Kidney (tissue), 14 donors: Measurements from ENCODE around the gene CLMN. TPM values are rescaled to one million over a fixed set of nuclear protein-coding genes. Genes with fewer than 3 reads are reported as not detected.
A peak's percentile ranks its signal among the peaks of the same experiment; 100 is the strongest.
"Not testable (repeated sequence)": the region's sequence is repeated elsewhere in the genome, so short reads cannot be mapped to it uniquely, and the experiment has no call there.

ENCODE experiments used
- DNase-seq, 5 donors: peaks; one replicate each; pipeline ENCODE4 v3.0.0-alpha.2; 2013 to 2020
- FAIRE-seq: peaks from 2 replicates; lab custom pipeline; 2012; peaks lifted over from hg19 to GRCh38; lab: Jason Lieb, UNC
- H3K27ac ChIP-seq, 2 donors: one replicate each; pipeline ENCODE4 v1.7.0; 2013; ENCODE audit warnings: low read depth in 2 of 2, low read length in 2 of 2, inconsistent platforms in 1 of 2
- H3K27me3 ChIP-seq: one replicate; pipeline ENCODE4 v1.7.1; 2013; ENCODE audit warnings: low read length, inconsistent platforms; ENCODE audit not compliant: control insufficient read depth, insufficient read depth
- H3K36me3 ChIP-seq, 3 donors: one replicate each; pipeline versions ENCODE4 v1.7.0 to v1.7.1; 2013; ENCODE audit warnings: low read length in 3 of 3, control low read depth in 1 of 3, inconsistent platforms in 1 of 3; ENCODE audit not compliant: insufficient read depth in 3 of 3, control insufficient read depth in 2 of 3
- H3K4me1 ChIP-seq, 3 donors: one replicate each; pipeline versions ENCODE4 v1.7.0 to v1.7.1; 2013; ENCODE audit warnings: low read length in 3 of 3, inconsistent platforms in 1 of 3, low read depth in 1 of 3; ENCODE audit not compliant: control insufficient read depth in 2 of 3, insufficient read depth in 2 of 3
- H3K4me3 ChIP-seq, 3 donors: one replicate each; pipeline versions ENCODE4 v1.7.0 to v1.8.1; 2013; ENCODE audit warnings: low read length in 3 of 3, control low read depth in 1 of 3, inconsistent platforms in 1 of 3
- H3K9ac ChIP-seq, 3 donors: one replicate each; pipeline versions ENCODE4 v1.7.0 to v1.7.1; 2013; ENCODE audit warnings: low read length in 3 of 3, control low read depth in 1 of 3, inconsistent platforms in 1 of 3
- H3K9me3 ChIP-seq, 3 donors: one replicate each; pipeline versions ENCODE4 v1.7.0 to v1.7.1; 2013; ENCODE audit warnings: low read length in 3 of 3, control low read depth in 1 of 3, inconsistent platforms in 1 of 3; ENCODE audit not compliant: control insufficient read depth in 2 of 3, insufficient read depth in 1 of 3
- intact Hi-C: fragments of 100-400 bp; cut with DNase I; formaldehyde crosslinking; loops from one replicate; pipeline ENCODE4 v1.11.1; 2022
- polyA plus RNA-seq: library from polyadenylated mRNA; stranded (reverse); fragments of 350-450 nt; fragmentation: Illumina TruSeq; extraction: RNeasy Lipid Tissue Mini Kit (QIAGEN cat#74804); gene quantifications from one replicate; pipeline ENCODE4 v1.2.3, GENCODE V29; 2014; ENCODE audit warnings: low read depth, low replicate concordance; ENCODE audit not compliant: insufficient read depth
- total RNA-seq: library from RNA; stranded (reverse); fragmentation: NEBNext Ultra II Directional; extraction: Animal tissue kit (Norgen Biotek cat#: 25700); gene quantifications from one replicate; pipeline ENCODE4 v1.2.1, GENCODE V29; 2021
- TF ChIP-seq, protein P1 (sequence below): IDR thresholded peaks from 3 replicates; pipeline ENCODE4 v1.5.1; 2012; ENCODE audit warnings: mild to moderate bottlenecking, moderate library complexity, borderline replicate concordance; ENCODE audit not compliant: insufficient read depth; ENCODE audit errors: extremely low read depth
- donor health status: control.
- donor health status: control.
- donor health status: control.
- donor health status: control.
- donor health status: control.
- donor health status: DM: yes; HTN: yes; CAD: no.
- donor health status: Normal renal cell carcinoma (clear cell type).

Gene CLMN
- total and polyA plus RNA-seq, 2 donors from 2014 or later = 33.1 to 151 TPM

DNA sequence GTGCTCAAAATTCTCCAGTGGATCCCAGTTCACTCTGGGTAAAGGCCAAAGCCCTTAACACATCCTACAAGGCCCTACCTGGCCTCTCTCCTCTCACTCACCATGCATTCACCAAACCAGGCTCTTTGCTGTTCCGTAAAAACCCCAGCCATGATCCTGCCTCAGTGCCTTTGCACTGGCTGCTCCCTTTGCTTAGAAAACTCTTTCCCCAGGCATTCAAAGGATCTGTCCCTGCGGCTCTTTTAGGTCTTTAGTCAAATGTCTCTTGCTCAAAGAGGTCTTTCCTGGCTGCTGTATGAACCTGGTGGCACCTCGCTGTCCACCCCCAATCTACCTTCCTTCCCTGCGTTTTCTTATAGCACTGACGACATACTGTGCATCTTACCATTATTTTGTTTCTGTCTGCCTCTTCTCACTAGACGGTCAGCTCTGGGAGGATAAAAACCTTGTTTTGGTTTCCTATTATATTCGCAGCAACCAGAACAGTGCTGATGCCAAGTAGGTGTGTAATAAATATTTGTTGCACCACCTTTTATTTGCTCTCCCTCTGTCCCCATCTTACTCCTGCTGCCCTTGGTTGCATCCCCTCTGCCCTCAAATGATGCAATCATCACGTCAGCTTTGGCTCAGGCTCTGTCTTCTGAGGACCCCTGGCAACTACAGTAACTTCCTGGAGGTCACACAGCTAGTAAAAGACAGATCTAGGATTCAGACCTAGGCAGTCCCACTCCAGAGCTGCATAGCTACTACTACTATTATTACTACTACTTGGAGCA is 138.6 kb downstream of the CLMN start:
- no peaks in the 10 kb centered on the region for H3K9me3 ChIP-seq
- intact Hi-C loops = no loop called here
- H3K4me1 ChIP-seq = peaks cover 7 to 34% (median 34%) of the 10 kb centered on the region in 3 donors
- no peaks in the 10 kb centered on the region for H3K27me3 ChIP-seq
- H3K36me3 ChIP-seq = no peaks in the 10 kb centered on the region
- no peak for DNase-seq
- H3K9ac ChIP-seq = no peak overlapping the region
- H3K4me3 ChIP-seq = no peak overlapping the region
- TF ChIP-seq, protein P1, sequence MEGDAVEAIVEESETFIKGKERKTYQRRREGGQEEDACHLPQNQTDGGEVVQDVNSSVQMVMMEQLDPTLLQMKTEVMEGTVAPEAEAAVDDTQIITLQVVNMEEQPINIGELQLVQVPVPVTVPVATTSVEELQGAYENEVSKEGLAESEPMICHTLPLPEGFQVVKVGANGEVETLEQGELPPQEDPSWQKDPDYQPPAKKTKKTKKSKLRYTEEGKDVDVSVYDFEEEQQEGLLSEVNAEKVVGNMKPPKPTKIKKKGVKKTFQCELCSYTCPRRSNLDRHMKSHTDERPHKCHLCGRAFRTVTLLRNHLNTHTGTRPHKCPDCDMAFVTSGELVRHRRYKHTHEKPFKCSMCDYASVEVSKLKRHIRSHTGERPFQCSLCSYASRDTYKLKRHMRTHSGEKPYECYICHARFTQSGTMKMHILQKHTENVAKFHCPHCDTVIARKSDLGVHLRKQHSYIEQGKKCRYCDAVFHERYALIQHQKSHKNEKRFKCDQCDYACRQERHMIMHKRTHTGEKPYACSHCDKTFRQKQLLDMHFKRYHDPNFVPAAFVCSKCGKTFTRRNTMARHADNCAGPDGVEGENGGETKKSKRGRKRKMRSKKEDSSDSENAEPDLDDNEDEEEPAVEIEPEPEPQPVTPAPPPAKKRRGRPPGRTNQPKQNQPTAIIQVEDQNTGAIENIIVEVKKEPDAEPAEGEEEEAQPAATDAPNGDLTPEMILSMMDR = no peak
- H3K27ac ChIP-seq = no peak overlapping the region
- FAIRE-seq = no peak

DNA sequence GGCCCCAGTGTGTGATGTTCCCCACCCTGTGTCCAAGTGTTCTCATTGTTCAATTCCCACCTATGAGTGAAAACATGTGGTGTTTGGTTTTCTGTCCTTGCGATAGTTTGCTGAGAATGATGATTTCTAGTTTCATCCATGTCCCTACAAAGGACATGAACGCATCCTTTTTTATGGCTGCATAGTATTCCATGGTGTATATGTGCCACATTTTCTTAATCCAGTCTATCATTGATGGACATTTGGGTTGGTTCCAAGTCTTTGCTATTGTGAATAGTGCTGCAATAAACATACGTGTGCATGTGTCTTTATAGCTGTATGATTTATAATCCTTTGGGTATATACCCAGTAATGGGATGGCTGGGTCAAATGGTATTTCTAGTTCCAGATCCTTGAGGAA is 144.0 kb downstream of the CLMN start:
- FAIRE-seq, H3K4me1 ChIP-seq, H3K36me3 ChIP-seq, H3K9me3 ChIP-seq, intact Hi-C loops, H3K9ac ChIP-seq, H3K27me3 ChIP-seq, H3K27ac ChIP-seq, DNase-seq, H3K4me3 ChIP-seq: not testable (repeated sequence)

DNA sequence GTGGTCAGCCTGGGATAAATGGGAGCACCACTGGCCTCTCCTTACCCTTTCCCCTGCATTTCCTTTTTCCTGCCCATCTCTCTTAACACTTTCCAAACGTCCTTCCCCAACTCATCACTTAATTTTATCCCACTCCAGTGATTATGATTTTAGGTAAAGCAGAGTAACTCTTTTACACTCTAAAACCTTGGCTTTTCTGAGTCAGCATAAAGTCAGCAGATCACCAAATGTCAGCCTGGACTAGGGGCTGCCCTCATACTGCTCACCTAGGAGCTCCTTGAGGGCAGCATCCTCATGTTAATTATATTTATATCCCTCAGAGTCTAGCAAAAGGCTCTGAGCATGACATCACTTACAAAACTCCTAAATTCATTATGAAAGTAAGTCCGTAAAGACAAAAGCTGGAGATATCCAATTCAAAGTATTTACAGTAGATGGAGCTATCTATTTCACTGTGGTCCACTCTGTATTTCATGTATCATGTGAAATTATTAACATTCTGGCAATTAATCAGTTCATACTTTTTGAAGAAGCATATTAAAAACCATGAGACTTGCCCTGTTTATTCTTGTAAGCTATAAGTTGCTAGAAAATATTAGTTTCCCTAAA is 145.4 kb downstream of the CLMN start:
- H3K9ac ChIP-seq = no peak overlapping the region
- H3K27ac ChIP-seq = no peak overlapping the region
- FAIRE-seq (peak; percentile 65), DNase-seq (peak in 1 of 5 donors; percentile 35)
- H3K4me3 ChIP-seq = no peak overlapping the region
- H3K27me3 ChIP-seq = no peaks in the 10 kb centered on the region
- intact Hi-C loops = no loop called here
- TF ChIP-seq, protein P1 = no peak
- H3K9me3 ChIP-seq = no peaks in the 10 kb centered on the region
- H3K4me1 ChIP-seq = peaks cover 0 to 9% (median 4%) of the 10 kb centered on the region in 3 donors
- no peaks in the 10 kb centered on the region for H3K36me3 ChIP-seq

DNA sequence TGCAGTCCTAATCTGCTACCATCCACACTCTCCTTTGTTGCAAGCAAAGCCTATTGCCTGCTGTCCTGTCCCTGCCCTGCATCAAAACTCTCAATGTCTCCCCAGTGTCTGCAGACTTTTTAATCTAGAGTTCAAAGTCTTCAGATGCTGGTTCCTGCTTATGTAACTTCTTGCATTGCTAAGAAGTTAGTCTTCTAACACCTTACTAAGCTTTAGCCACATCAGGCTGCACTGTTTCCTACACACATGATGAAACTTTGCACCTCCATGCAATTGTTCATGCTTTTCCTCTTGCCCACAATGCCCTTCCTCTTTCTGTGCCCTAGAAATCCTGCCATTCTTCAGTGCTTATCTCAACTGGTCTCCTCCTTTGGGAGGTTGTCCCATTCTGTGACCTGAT is 146.2 kb downstream of the CLMN start:
- Histone ChIP-seq H3K4me3 (no peak overlapping the region), H3K4me1 (peaks cover 0 to 9% (median 4%) of the 10 kb centered on the region in 3 donors), H3K27me3 (no peaks in the 10 kb centered on the region), H3K36me3 (no peaks in the 10 kb centered on the region), H3K27ac (no peak overlapping the region), H3K9ac (no peak overlapping the region), H3K9me3 (no peaks in the 10 kb centered on the region)
- FAIRE-seq (no peak), DNase-seq (no peak)
- intact Hi-C loops = no loop called here
- TF ChIP-seq, protein P1 = no peak
